Measurements from ENCODE around the gene MTCH2. TPM values are rescaled to one million over a fixed set of nuclear protein-coding genes. Genes with fewer than 3 reads are reported as not detected.

The MTCH2 gene
- total and polyA plus RNA-seq, 7 donors = 75.2 to 152 (median 107) TPM

DNA sequence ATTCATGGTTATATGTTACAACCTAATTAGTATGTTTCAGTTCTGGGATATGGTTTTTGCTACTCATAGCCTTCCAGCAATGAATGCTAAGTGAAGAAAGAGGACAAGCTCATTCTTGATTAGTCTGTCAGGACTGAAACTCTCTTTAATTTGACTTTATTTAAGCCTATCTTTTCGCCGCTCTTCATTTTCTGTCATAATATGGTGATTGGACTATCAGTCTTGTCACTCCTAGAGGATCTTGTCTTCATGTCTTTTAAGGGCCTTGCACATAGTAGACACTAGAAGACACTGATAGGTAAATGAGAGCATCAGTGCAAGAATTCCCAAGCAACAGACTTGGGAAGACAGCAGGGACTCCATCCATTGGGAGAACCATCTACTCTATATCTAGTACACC lies 18.9 kb upstream of the MTCH2 start:
- no peaks in the 10 kb centered on the region for H3K9me3 ChIP-seq
- no peak overlapping the region for H3K4me3 ChIP-seq
- ATAC-seq = no peak
- no peaks in the 10 kb centered on the region for H3K36me3 ChIP-seq (ENCODE audit: insufficient read depth in 1 of 2, low read depth in 1 of 2)
- H3K27me3 ChIP-seq (ENCODE audit: insufficient read depth in 3 of 3, low read length in 2 of 3) = no peaks in the 10 kb centered on the region
- TF ChIP-seq, protein P1, sequence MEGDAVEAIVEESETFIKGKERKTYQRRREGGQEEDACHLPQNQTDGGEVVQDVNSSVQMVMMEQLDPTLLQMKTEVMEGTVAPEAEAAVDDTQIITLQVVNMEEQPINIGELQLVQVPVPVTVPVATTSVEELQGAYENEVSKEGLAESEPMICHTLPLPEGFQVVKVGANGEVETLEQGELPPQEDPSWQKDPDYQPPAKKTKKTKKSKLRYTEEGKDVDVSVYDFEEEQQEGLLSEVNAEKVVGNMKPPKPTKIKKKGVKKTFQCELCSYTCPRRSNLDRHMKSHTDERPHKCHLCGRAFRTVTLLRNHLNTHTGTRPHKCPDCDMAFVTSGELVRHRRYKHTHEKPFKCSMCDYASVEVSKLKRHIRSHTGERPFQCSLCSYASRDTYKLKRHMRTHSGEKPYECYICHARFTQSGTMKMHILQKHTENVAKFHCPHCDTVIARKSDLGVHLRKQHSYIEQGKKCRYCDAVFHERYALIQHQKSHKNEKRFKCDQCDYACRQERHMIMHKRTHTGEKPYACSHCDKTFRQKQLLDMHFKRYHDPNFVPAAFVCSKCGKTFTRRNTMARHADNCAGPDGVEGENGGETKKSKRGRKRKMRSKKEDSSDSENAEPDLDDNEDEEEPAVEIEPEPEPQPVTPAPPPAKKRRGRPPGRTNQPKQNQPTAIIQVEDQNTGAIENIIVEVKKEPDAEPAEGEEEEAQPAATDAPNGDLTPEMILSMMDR (IDR thresholded peaks at IDR 0.05) = no peak
- no peak for DNase-seq
- H3K4me1 ChIP-seq = no peaks in the 10 kb centered on the region
- H3K27ac ChIP-seq = no peak overlapping the region
- intact Hi-C loops (cut with DNase I) = no loop called here
- 96 to 99% (median 98%) methylated on average over 2 of the region's 2 CpGs for WGBS, 3 donors

DNA sequence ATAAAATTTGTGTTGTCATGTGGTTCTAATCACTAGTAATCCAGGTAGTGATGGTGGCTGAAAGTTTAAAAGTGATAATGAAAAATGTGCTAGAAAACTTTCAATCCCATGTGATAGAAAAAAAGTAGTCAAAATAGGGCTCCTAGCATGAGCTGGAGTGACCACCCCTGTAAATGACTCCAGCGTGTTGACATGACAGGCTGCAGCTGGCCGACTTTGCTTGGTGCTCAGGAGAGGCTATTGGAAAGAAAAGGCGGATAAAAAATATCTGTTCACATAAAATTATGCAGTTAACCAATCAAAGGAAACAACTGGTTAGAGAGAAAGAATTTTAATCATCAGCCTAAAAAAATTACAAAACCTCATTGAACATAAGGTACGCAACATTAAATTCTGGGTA lies 16.9 kb upstream of the MTCH2 start:
- H3K9me3 ChIP-seq = no peaks in the 10 kb centered on the region
- H3K36me3 ChIP-seq (ENCODE audit: insufficient read depth in 1 of 2, low read depth in 1 of 2) = no peaks in the 10 kb centered on the region
- no peaks in the 10 kb centered on the region for H3K27me3 ChIP-seq (ENCODE audit: insufficient read depth in 3 of 3, low read length in 2 of 3)
- no peak for ATAC-seq
- WGBS, 3 donors = 58 to 72% (median 67%) methylated on average over 4 of the region's 4 CpGs
- intact Hi-C loops (cut with DNase I) = no loop called here
- TF ChIP-seq, protein P1 (IDR thresholded peaks at IDR 0.05) = no peak
- H3K4me1 ChIP-seq = no peaks in the 10 kb centered on the region
- H3K27ac ChIP-seq = no peak overlapping the region
- no peak for DNase-seq
- no peak overlapping the region for H3K4me3 ChIP-seq

GRCh38 chr11:47656260-47656885 lies 14.0 kb upstream of the MTCH2 start:
- no peaks in the 10 kb centered on the region for H3K27me3 ChIP-seq (ENCODE audit: insufficient read depth in 3 of 3, low read length in 2 of 3)
- intact Hi-C loops (cut with DNase I) = no loop called here
- WGBS, 3 donors = 44 to 58% (median 49%) methylated on average over 6 of the region's 6 CpGs
- H3K4me1 ChIP-seq = no peaks in the 10 kb centered on the region
- no peak overlapping the region for H3K27ac ChIP-seq
- H3K36me3 ChIP-seq (ENCODE audit: insufficient read depth in 1 of 2, low read depth in 1 of 2) = no peaks in the 10 kb centered on the region
- ATAC-seq (no peak), DNase-seq (no peak)
- no peaks in the 10 kb centered on the region for H3K9me3 ChIP-seq
- H3K4me3 ChIP-seq = no peak overlapping the region
- TF ChIP-seq, protein P1 (IDR thresholded peaks at IDR 0.05) = no peak

DNA sequence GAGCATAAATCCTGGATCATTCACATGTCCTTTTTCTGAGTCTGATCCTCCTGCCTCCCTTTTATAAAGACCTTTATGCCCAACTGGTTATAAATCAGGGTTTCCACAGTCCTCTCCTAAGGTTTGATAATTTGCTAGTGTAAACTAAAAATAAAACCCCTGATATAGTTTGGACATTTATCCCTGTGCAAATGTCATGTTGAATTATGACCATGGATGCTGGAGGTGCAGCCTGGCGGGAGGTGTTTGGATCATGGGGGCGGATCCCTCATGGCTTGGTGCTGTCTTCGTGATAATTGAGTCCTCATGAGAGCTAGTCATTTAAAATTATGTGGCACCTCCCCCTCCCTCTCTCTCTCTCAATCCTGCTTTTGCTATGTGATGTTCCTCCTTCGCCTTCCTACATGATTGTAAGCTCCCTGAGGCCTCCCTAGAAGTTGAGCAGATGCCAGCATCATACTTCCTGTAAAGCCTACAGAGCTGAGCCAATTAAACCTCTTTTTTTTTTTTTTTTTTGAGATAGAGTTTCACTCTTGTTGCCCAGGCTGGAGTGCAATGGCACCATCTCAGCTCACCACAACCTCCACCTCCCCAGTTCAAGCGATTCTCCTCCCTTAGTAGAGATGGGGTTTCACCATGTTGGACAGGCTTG lies 9.6 kb upstream of the MTCH2 start:
- no peak overlapping the region for H3K27ac ChIP-seq
- H3K4me3 ChIP-seq = no peak overlapping the region
- DNase-seq = no peak
- intact Hi-C loops (cut with DNase I) = no loop called here
- H3K4me1 ChIP-seq = no peaks in the 10 kb centered on the region
- no peaks in the 10 kb centered on the region for H3K9me3 ChIP-seq
- H3K36me3 ChIP-seq (ENCODE audit: insufficient read depth in 1 of 2, low read depth in 1 of 2) = no peaks in the 10 kb centered on the region
- TF ChIP-seq, protein P1 (IDR thresholded peaks at IDR 0.05) = no peak
- no peaks in the 10 kb centered on the region for H3K27me3 ChIP-seq (ENCODE audit: insufficient read depth in 3 of 3, low read length in 2 of 3)
- ATAC-seq = no peak
- WGBS, 3 donors = 91 to 94% (median 92%) methylated on average over 5 of the region's 5 CpGs
